GM10266 (cell line): ENCODE measurements around the gene CELF4.

ENCODE experiments used
- DNase-seq: peaks from one replicate; pipeline ENCODE4 v3.0.0; 2012; ENCODE audit errors: extremely low spot score
- CTCF ChIP-seq: IDR thresholded peaks from 2 replicates; pipeline ENCODE4 v1.5.1; 2012; ENCODE audit warnings: mild to moderate bottlenecking, low read depth; ENCODE audit not compliant: control insufficient read depth, insufficient read depth; ENCODE audit errors: missing control alignments

The CELF4 gene

GRCh38 chr18:37458697-37459096, 106.9 kb downstream of the CELF4 start:
- TF ChIP-seq CTCF: no peak
- DNase-seq: no peak

- DNase-seq: no peak
- TF ChIP-seq CTCF: no peak
These were observed 107.8 kb downstream of the CELF4 start for GRCh38 chr18:37457753-37458152.

- TF ChIP-seq CTCF: no peak
- no peak for DNase-seq
These were observed 108.3 kb downstream of the CELF4 start for GRCh38 chr18:37457341-37457740.

GRCh38 chr18:37456873-37457272, 108.7 kb downstream of the CELF4 start:
- no peak for TF ChIP-seq CTCF
- DNase-seq: no peak

GRCh38 chr18:37456395-37456794, 109.2 kb downstream of the CELF4 start:
- no peak for DNase-seq
- no peak for TF ChIP-seq CTCF

- DNase-seq: no peak
- TF ChIP-seq CTCF: no peak
These were observed 111.8 kb downstream of the CELF4 start for GRCh38 chr18:37453752-37454151.

- no peak for DNase-seq
- TF ChIP-seq CTCF: no peak
These were observed 112.8 kb downstream of the CELF4 start for GRCh38 chr18:37452682-37453385.
